ENCODE measurements around the gene C21orf91.
A peak's percentile ranks its signal among the peaks of the same experiment; 100 is the strongest.

Gene C21orf91

DNA sequence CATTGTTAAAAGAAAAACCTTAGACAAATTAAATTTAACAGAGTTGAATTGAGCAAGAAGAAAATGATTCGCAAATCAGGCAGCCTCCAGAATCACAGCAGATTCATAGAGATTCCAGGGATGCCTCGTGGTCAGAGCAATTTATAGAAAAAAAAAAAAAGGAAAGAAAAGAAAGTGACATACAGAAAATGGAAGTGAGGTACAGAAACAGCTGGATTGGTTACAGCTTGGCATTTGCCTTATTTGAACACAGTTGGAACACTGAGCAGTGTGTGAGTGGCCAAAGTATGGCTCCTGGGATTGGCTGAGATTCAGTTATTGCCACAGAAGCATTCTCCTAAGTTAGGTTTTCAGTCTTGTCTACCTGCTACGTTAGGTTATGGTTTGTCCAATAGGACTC, 9.1 kb upstream of the C21orf91 start:
- H3K9ac ChIP-seq (ENCODE audit: low read depth, low read length) = no peak overlapping the region
- no peak overlapping the region for H3K27ac ChIP-seq (ENCODE audit: low read depth, low read length)
- no peaks in the 10 kb centered on the region for H3K36me3 ChIP-seq (ENCODE audit: control insufficient read depth, insufficient read depth, low read length)
- no peak overlapping the region for H3K4me3 ChIP-seq (ENCODE audit: low read depth, low read length)
- no peaks in the 10 kb centered on the region for H3K27me3 ChIP-seq (ENCODE audit: control insufficient read depth, insufficient read depth, low read length)
- peaks cover 17% of the 10 kb centered on the region for H3K4me1 ChIP-seq (ENCODE audit: control insufficient read depth, insufficient read depth, low read length)
- H3K9me3 ChIP-seq (ENCODE audit: control insufficient read depth, insufficient read depth, low read length) = no peaks in the 10 kb centered on the region

DNA sequence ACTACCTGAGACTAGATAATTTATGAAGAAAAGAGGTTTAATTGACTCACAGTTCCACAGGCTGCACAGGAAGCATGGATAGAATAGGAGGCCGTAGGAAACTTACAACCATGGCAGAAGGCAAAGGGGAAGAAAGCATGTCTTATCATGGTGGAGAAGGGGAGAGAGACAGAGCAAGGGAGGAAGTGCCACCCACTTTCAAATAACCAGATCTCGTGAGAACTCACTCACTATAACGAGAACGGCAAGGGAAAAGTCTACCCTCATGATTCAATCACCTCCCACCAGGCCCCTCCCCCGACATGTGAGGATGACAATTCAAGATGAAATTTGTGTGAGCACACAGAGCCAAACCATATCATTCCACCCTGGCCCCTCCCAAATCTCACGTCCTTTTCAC, 4.7 kb upstream of the C21orf91 start:
- no peak overlapping the region for H3K4me3 ChIP-seq (ENCODE audit: low read depth, low read length)
- H3K4me1 ChIP-seq (ENCODE audit: control insufficient read depth, insufficient read depth, low read length) = peaks cover 16% of the 10 kb centered on the region
- H3K9ac ChIP-seq (ENCODE audit: low read depth, low read length) = no peak overlapping the region
- no peaks in the 10 kb centered on the region for H3K36me3 ChIP-seq (ENCODE audit: control insufficient read depth, insufficient read depth, low read length)
- H3K27me3 ChIP-seq (ENCODE audit: control insufficient read depth, insufficient read depth, low read length) = no peaks in the 10 kb centered on the region
- no peak overlapping the region for H3K27ac ChIP-seq (ENCODE audit: low read depth, low read length)
- H3K9me3 ChIP-seq (ENCODE audit: control insufficient read depth, insufficient read depth, low read length) = no peaks in the 10 kb centered on the region

DNA sequence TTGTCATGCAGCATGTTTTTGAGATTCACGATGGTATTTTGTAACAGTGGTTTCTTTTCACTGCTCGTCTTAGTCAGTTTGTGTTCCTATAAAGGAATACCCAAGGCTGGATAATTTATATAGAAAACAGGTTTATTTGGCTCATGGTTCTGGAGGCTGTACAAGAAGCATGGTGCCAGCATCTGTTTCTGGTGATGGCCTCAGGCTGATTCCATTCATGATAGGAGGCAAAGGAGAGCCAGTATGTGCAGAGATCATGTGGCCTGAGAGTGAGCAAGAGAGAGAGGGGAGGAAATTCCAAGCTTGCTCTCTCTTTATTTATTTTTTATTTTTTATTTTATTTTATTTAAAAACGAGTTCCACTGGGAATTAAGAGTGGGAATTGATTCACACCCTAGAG, 2.0 kb upstream of the C21orf91 start:
- H3K36me3 ChIP-seq (ENCODE audit: control insufficient read depth, insufficient read depth, low read length) = peaks cover 14% of the 10 kb centered on the region
- no peak overlapping the region for H3K27ac ChIP-seq (ENCODE audit: low read depth, low read length)
- peaks cover 14% of the 10 kb centered on the region for H3K4me1 ChIP-seq (ENCODE audit: control insufficient read depth, insufficient read depth, low read length)
- H3K9ac ChIP-seq (ENCODE audit: low read depth, low read length) = no peak overlapping the region
- H3K4me3 ChIP-seq (ENCODE audit: low read depth, low read length) = no peak overlapping the region
- H3K27me3 ChIP-seq (ENCODE audit: control insufficient read depth, insufficient read depth, low read length) = no peaks in the 10 kb centered on the region
- no peaks in the 10 kb centered on the region for H3K9me3 ChIP-seq (ENCODE audit: control insufficient read depth, insufficient read depth, low read length)

DNA sequence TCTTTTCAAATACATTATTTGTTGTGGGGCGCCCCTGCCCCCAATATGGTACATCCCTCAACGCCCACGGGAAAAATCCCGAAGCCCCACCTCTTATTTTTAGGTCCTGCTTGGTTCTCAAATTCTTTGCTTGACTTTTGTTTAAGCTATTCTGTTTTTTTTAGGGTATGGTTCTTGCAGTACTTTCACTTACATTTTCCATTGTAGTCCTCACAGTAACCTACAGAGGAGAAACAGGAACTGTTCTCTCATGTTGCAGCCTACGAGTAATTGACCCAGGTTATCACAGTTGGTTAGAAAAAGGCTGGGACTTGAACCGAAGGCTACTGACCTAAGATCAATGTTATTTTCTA, 697 bp upstream of the C21orf91 start:
- peak overlapping the region; percentile 98 for H3K9ac ChIP-seq (ENCODE audit: low read depth, low read length)
- peaks cover 14% of the 10 kb centered on the region for H3K4me1 ChIP-seq (ENCODE audit: control insufficient read depth, insufficient read depth, low read length)
- peak overlapping the region; percentile 94 for H3K27ac ChIP-seq (ENCODE audit: low read depth, low read length)
- H3K36me3 ChIP-seq (ENCODE audit: control insufficient read depth, insufficient read depth, low read length) = peaks cover 25% of the 10 kb centered on the region
- H3K4me3 ChIP-seq (ENCODE audit: low read depth, low read length) = peak overlapping the region; percentile 90
- H3K27me3 ChIP-seq (ENCODE audit: control insufficient read depth, insufficient read depth, low read length) = no peaks in the 10 kb centered on the region
- no peaks in the 10 kb centered on the region for H3K9me3 ChIP-seq (ENCODE audit: control insufficient read depth, insufficient read depth, low read length)

DNA sequence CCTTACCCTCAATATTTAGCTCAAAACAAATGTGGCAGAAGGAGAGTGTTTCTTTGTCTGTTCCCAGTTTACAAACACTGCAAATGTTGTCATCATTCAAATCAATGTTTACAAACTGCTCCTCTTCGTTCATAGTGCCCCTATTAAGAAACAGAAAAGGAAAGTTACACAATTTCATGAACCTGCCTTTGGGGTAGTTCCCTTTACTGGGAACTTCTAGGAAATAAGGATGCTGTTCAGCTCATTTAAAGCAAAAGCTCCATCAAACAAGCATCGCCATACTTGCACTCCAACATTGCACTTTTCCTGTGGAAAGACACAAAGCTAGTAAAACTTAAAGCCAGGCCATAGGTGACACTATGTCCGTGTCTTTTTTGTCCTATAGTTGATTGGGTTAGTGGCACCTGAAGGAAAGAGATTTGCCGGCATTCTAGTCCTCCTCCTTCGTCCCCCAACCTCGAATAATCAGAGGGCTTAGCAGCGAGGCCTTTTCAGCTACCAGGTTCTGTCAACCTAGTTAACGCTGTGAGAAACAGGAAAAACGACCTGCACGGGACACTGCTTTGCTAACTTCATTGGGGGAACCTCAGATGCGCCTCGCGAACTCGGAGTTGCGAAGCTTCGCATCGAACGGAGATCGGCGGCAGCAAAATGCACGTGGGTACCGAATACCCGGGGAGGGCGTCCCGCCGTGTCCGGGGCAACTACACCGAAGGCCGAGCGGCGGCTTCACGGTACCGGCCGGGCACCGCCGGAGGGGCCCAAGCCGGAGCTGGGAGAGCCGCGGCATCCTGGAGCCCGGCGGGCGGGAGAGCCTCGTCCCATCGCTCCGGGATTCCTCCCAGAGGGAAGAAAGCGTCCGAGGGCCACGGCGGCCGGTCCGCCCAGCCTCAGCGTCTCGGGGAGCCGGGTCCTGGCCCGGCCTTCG, 706 bp downstream of the C21orf91 start:
- Histone ChIP-seq H3K9ac (ENCODE audit: low read depth, low read length) (peak overlapping the region; percentile 98), H3K27ac (ENCODE audit: low read depth, low read length) (peak overlapping the region; percentile 94), H3K4me1 (ENCODE audit: control insufficient read depth, insufficient read depth, low read length) (peaks cover 14% of the 10 kb centered on the region), H3K4me3 (ENCODE audit: low read depth, low read length) (peak overlapping the region; percentile 90), H3K9me3 (ENCODE audit: control insufficient read depth, insufficient read depth, low read length) (no peaks in the 10 kb centered on the region), H3K27me3 (ENCODE audit: control insufficient read depth, insufficient read depth, low read length) (no peaks in the 10 kb centered on the region), H3K36me3 (ENCODE audit: control insufficient read depth, insufficient read depth, low read length) (peaks cover 39% of the 10 kb centered on the region)

DNA sequence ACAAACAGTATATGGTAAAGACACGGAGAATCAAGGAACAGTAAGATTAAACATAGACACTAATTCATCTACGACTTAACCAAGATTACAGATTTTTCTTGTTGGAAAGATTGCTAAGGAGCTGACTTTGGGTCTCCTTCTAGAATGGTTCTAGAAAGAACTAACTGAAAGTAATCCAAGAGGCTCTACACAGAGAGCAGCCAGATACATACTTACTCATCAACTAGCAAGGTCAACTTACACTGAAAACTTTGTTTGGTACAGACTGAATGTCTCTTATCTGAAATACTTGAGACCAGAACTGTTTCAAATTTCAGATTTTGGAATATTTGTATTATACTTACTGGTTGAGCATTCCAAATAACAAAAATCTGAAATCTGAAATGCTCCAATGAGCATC, 5.8 kb downstream of the C21orf91 start:
- Histone ChIP-seq H3K27me3 (ENCODE audit: control insufficient read depth, insufficient read depth, low read length) (no peaks in the 10 kb centered on the region), H3K36me3 (ENCODE audit: control insufficient read depth, insufficient read depth, low read length) (peaks cover 88% of the 10 kb centered on the region), H3K27ac (ENCODE audit: low read depth, low read length) (no peak overlapping the region), H3K4me1 (ENCODE audit: control insufficient read depth, insufficient read depth, low read length) (peaks cover 5% of the 10 kb centered on the region; the same call in 1 of the 2 replicates), H3K9me3 (ENCODE audit: control insufficient read depth, insufficient read depth, low read length) (peaks cover 34% of the 10 kb centered on the region), H3K9ac (ENCODE audit: low read depth, low read length) (no peak overlapping the region), H3K4me3 (ENCODE audit: low read depth, low read length) (no peak overlapping the region)

DNA sequence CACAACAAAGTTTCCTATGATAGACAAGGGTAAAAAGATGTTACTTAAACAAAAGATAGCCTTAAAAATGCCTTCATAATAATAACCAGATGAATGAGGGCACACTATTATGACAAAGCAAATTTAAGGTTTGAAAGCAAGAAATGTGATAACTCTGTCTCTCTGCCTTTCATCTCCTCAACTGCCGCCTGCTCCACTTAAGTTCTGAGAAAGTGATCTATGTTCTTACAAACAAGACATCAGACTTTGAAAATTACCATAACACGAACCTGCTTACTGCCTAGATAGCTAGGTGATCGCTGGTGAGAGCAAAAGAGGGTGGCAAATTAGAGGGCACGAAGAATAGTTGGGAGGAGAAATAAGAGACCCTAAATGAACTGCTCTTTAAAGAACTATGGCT, 13.2 kb downstream of the C21orf91 start:
- H3K27ac ChIP-seq (ENCODE audit: low read depth, low read length) = no peak overlapping the region
- no peaks in the 10 kb centered on the region for H3K27me3 ChIP-seq (ENCODE audit: control insufficient read depth, insufficient read depth, low read length)
- no peak overlapping the region for H3K4me3 ChIP-seq (ENCODE audit: low read depth, low read length)
- no peaks in the 10 kb centered on the region for H3K4me1 ChIP-seq (ENCODE audit: control insufficient read depth, insufficient read depth, low read length)
- no peak overlapping the region for H3K9ac ChIP-seq (ENCODE audit: low read depth, low read length)
- peaks cover 36% of the 10 kb centered on the region for H3K9me3 ChIP-seq (ENCODE audit: control insufficient read depth, insufficient read depth, low read length)
- peaks cover 67% of the 10 kb centered on the region for H3K36me3 ChIP-seq (ENCODE audit: control insufficient read depth, insufficient read depth, low read length)

DNA sequence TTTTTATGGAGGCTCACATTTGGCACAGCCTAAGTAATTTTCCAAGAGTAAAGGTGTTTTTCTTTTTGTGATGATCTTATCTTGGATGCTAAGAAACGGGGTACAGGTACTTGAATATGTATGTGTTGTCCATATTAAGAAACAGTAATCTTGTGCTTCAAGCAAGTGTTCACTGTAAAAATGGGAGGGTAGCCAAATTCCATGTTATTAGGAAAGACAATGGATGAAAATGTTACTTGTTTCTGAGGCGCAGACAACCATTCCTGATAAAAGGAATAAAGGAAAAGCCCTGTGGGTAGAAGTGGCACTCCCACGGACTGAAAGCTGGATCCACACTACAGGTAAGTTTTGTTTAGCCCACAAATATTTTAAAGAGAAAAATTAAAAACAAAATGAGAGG, 15.6 kb downstream of the C21orf91 start:
- Histone ChIP-seq H3K27ac (ENCODE audit: low read depth, low read length) (no peak overlapping the region), H3K27me3 (ENCODE audit: control insufficient read depth, insufficient read depth, low read length) (no peaks in the 10 kb centered on the region), H3K4me3 (ENCODE audit: low read depth, low read length) (no peak overlapping the region), H3K36me3 (ENCODE audit: control insufficient read depth, insufficient read depth, low read length) (peaks cover 42% of the 10 kb centered on the region), H3K9ac (ENCODE audit: low read depth, low read length) (no peak overlapping the region), H3K9me3 (ENCODE audit: control insufficient read depth, insufficient read depth, low read length) (peaks cover 12% of the 10 kb centered on the region), H3K4me1 (ENCODE audit: control insufficient read depth, insufficient read depth, low read length) (no peaks in the 10 kb centered on the region)

DNA sequence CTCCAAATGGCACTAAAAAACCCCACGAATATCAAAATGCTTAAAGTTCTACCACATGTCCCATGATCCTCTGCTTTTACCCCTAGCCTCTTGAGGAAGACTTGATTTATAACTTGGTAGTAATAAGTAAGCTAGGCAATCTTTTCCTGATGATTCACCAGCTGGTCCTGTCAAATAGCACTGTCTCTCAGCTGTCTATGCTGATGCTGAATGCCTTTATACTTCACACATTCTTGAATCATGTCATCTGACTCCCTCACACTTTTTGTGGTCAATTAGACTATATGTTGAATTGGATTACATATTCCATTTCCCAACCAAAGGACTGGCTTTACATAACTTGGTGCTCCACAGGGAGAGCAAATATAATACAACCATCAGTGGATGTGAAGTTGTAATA, 16.6 kb downstream of the C21orf91 start:
- Histone ChIP-seq H3K27me3 (ENCODE audit: control insufficient read depth, insufficient read depth, low read length) (no peaks in the 10 kb centered on the region), H3K36me3 (ENCODE audit: control insufficient read depth, insufficient read depth, low read length) (peaks cover 33% of the 10 kb centered on the region), H3K9me3 (ENCODE audit: control insufficient read depth, insufficient read depth, low read length) (0 out of 2 replicates have a peak, but pooled peaks cover 3% of the 10 kb centered on the region), H3K4me3 (ENCODE audit: low read depth, low read length) (no peak overlapping the region), H3K27ac (ENCODE audit: low read depth, low read length) (no peak overlapping the region), H3K9ac (ENCODE audit: low read depth, low read length) (no peak overlapping the region), H3K4me1 (ENCODE audit: control insufficient read depth, insufficient read depth, low read length) (no peaks in the 10 kb centered on the region)

DNA sequence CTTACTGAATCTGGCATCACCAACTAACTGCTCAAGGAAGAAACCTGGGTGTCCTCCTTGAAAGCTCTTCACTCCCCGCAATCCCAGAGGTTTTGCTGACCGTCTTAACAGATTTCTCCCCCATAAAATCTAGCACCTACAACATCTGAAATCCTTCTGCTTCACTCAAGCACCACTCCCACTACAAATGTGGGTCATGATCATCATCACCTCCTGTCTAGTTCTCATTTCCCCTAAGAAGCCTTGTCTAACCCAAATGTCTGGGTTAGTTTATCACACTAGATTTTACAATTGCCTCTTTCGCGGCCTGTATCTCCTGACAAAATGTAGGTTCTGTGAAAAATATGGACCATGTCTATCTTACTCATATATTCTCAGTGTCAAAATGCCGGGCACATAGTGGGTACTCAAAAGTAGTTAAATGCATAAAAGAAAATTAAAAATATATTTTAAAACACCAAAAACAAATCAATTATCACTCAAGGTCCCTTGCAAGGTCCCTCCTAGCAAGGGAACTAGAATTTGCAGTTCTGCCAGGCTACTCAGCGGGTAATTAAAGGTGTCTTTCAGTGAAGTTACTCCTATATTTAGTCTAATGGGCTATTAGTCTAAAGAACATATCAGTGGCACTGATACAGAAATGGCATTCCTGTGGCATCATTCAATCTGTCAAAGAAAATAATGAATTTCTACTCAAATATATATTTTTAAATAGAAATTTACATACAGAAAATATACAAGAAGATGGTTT, 19.6 kb downstream of the C21orf91 start:
- peaks cover 35% of the 10 kb centered on the region for H3K36me3 ChIP-seq (ENCODE audit: control insufficient read depth, insufficient read depth, low read length)
- H3K27me3 ChIP-seq (ENCODE audit: control insufficient read depth, insufficient read depth, low read length) = no peaks in the 10 kb centered on the region
- no peak overlapping the region for H3K27ac ChIP-seq (ENCODE audit: low read depth, low read length)
- H3K9ac ChIP-seq (ENCODE audit: low read depth, low read length) = no peak overlapping the region
- H3K4me1 ChIP-seq (ENCODE audit: control insufficient read depth, insufficient read depth, low read length) = no peaks in the 10 kb centered on the region
- H3K4me3 ChIP-seq (ENCODE audit: low read depth, low read length) = no peak overlapping the region
- no peaks in the 10 kb centered on the region for H3K9me3 ChIP-seq (ENCODE audit: control insufficient read depth, insufficient read depth, low read length)

DNA sequence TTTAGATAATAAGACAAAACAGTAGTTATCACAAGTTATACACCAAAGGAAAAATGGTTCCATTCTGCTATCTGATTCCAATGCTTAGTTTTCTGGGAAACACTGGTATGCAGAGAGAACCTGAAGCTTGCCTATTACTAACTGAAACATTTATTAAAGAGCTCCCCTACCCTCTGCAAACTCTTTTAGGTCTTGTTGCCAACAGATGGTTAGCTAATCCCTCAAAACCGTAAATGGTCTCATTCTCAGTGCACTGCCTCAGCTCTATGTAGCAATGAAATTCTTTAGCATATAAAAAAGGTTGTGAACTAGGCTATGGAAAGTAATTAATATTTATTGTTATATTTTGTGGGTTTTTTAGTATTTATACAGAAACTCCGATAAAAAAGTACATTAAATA, 20.4 kb downstream of the C21orf91 start:
- Histone ChIP-seq H3K9ac (ENCODE audit: low read depth, low read length) (no peak overlapping the region), H3K9me3 (ENCODE audit: control insufficient read depth, insufficient read depth, low read length) (no peaks in the 10 kb centered on the region), H3K27me3 (ENCODE audit: control insufficient read depth, insufficient read depth, low read length) (no peaks in the 10 kb centered on the region), H3K36me3 (ENCODE audit: control insufficient read depth, insufficient read depth, low read length) (peaks cover 39% of the 10 kb centered on the region), H3K4me1 (ENCODE audit: control insufficient read depth, insufficient read depth, low read length) (no peaks in the 10 kb centered on the region), H3K4me3 (ENCODE audit: low read depth, low read length) (no peak overlapping the region), H3K27ac (ENCODE audit: low read depth, low read length) (no peak overlapping the region)

Data from HUES48 (cell line).